Vagina (tissue), 2 donors: ENCODE measurements around the gene RNU6-1. TPM values are rescaled to one million over a fixed set of nuclear protein-coding genes. Genes with fewer than 3 reads are reported as not detected.

Experiments
- DNase-seq, 2 donors: peaks; one replicate each; pipeline ENCODE4 v3.0.0-alpha.2; 2017; ENCODE audit errors: extremely low spot score in 2 of 2
- H3K27ac ChIP-seq: fragments of 200-600 bp; sonication (generic); one replicate; pipeline ENCODE4 v1.5.1; 2019
- H3K27me3 ChIP-seq: fragments of 200-600 bp; sonication (generic); one replicate; pipeline ENCODE4 v1.5.1; 2019
- H3K36me3 ChIP-seq, 2 donors: fragments of 200-600 bp; sonication (generic); one replicate each; pipeline ENCODE4 v1.5.1; 2017 to 2019
- H3K4me1 ChIP-seq: fragments of 200-600 bp; sonication (generic); one replicate; pipeline ENCODE4 v1.5.1; 2019
- H3K4me3 ChIP-seq, 2 donors: fragments of 200-600 bp; sonication (generic); 1 replicate in 1 of 2; 2 replicates in 1 of 2; pipeline ENCODE4 v1.5.1; 2016 to 2019
- H3K9me3 ChIP-seq: fragments of 200-600 bp; sonication (generic); one replicate; pipeline ENCODE4 v1.5.1; 2019
- CTCF ChIP-seq, 3 experiments: fragments of 450-650 bp in 2 of 3; fragments of 200-600 bp in 1 of 3; sonication (generic) in 1 of 3; IDR thresholded peaks; one replicate each; pipeline ENCODE4 v1.5.1; 2017 to 2019; ENCODE audit warnings: antibody characterized with exemption in 3 of 3, mild to moderate bottlenecking in 2 of 3, moderate library complexity in 2 of 3
- POLR2A ChIP-seq, 2 donors: fragments of 450-650 bp; IDR thresholded peaks; one replicate each; pipeline ENCODE4 v1.6.1; 2017; ENCODE audit warnings: antibody characterized with exemption in 2 of 2, mild to moderate bottlenecking in 2 of 2, moderate library complexity in 2 of 2
- POLR2AphosphoS5 ChIP-seq, 2 donors: sonication (generic); formaldehyde crosslinking; IDR thresholded peaks; one replicate each; pipeline ENCODE4 v1.9.0; 2017; ENCODE audit warnings: antibody characterized with exemption in 2 of 2, mild to moderate bottlenecking in 2 of 2, low read depth in 1 of 2; ENCODE audit not compliant: insufficient read depth in 1 of 2
- intact Hi-C: fragments of 100-400 bp; cut with DNase I; formaldehyde crosslinking; loops from one replicate; pipeline ENCODE4 v1.15.1; 2023
- total RNA-seq: library from RNA; depleted of rRNA; stranded (reverse); fragments of >200 nt; gene quantifications from one replicate; pipeline ENCODE4 v1.2.3, GENCODE V29; 2016

The RNU6-1 gene
- total RNA-seq, 1 donor from 2014 or later = not detected

DNA sequence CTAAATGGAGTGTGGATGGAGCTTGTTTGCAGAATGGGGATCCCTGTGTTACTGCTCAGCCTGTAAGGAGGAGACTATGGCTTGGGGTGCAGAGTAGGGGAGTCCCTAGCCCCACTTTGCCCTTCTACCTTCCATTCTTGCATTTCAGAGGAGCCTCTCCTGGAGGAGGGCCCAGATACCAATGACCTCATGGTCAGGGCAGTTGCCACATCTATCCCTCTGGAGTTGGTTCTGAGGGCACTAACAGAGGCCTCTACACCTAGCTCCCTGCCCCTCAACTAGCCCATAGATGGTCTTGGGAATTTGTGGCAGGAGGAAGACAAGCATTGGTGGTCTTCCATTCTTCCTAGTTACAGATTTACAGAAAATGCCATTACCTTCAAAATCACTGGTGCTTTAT lies 8.5 kb downstream of the RNU6-1 start:
- H3K4me1 ChIP-seq = peaks cover 72% of the 10 kb centered on the region
- no peak overlapping the region for H3K27ac ChIP-seq
- DNase-seq = no peak
- TF ChIP-seq POLR2A (IDR thresholded peaks at IDR 0.05) (no peak), CTCF (IDR thresholded peaks at IDR 0.05) (no peak), POLR2AphosphoS5 (IDR thresholded peaks at IDR 0.05; ENCODE audit: insufficient read depth in 1 of 2, low read depth in 1 of 2) (no peak)
- H3K27me3 ChIP-seq = peaks cover 50% of the 10 kb centered on the region
- H3K36me3 ChIP-seq = no peaks in the 10 kb centered on the region
- H3K4me3 ChIP-seq = no peak overlapping the region
- H3K9me3 ChIP-seq = no peaks in the 10 kb centered on the region
- intact Hi-C loops = loop anchor here (5.0 kb wide), 1 partner anchor 374 kb away; no protein-coding TSS in a partner anchor

DNA sequence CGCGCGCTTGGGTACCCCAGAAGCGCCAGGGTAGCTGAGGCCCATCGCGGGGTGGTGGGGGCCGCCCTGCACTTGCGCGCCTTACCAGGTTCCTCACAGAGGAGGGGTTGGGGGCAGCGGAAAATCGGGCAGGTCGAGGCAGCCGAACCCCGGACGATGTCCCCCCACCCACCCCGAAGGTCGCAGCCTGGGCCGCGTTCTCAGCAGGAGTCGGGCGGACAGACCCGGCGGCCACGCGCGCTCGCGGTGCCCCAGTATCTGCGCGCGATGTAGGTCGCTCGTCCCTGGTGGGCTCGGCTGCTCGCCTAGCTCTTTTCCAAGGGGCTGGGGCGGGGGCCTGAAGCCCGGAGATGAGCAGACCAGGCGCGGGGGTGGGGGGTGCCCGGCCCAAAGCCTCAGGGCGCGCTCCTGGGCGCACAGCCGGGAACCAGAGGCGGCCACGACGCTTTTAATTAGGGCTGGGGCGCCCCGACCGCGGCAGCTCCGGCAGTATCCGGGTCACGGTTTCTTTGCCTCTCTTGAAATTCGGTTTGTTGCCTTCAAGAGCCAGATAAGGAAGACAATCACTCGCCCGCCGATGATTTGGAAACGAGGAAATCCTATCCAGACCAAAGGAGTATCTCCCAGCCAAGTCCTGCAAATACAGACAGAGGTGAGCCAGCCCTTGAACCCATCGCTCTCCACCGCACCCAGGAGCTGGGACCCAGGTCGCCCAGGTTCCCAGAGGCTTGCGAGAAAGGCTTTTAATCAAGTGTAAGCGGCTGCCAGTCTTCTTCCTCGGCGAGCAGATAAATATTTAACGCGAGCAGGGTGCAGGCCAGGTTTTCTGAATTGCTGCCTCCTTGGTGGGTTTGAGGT lies 10.0 kb downstream of the RNU6-1 start:
- H3K4me1 ChIP-seq = peaks cover 72% of the 10 kb centered on the region
- DNase-seq = no peak
- H3K4me3 ChIP-seq = no peak overlapping the region
- TF ChIP-seq POLR2AphosphoS5 (IDR thresholded peaks at IDR 0.05; ENCODE audit: insufficient read depth in 1 of 2, low read depth in 1 of 2) (no peak), CTCF (IDR thresholded peaks at IDR 0.05) (no peak), POLR2A (IDR thresholded peaks at IDR 0.05) (no peak)
- intact Hi-C loops = loop anchor here (5.0 kb wide), 1 partner anchor 373 kb away; no protein-coding TSS in a partner anchor
- H3K36me3 ChIP-seq = no peaks in the 10 kb centered on the region
- H3K9me3 ChIP-seq = no peaks in the 10 kb centered on the region
- H3K27ac ChIP-seq = no peak overlapping the region
- H3K27me3 ChIP-seq = peaks cover 53% of the 10 kb centered on the region

DNA sequence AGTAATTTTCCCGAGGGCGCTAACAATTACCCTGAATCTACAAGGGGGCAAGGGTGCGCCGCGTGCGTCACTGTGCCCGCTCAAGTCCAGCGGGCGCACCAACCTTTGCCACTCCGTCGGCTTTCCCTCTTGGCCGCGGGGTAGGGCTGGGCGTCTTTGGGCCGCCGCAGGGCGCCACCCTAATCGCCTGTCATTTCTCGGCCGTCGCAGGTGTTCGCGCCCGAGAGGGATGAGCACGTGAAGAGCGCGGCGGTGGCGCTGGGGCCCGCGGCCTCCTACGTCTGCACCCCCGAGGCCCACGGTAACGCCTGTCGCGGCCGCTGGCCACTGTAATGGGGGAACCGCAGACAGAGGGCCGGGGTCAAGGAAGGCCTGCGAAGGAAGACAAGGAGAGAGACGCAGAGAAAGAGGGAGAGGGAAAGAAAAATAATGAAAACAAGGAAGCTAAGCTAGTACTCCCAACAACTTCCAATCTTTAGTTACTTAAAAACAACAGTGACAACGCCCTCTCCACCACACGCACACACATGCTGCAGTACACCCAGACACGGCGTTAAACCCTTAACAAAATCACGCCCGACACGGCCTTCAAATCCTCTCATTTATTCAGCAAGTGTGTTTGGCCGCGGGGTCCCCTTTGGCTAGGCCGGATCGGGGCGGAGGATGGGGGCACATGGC lies 10.7 kb downstream of the RNU6-1 start:
- Histone ChIP-seq H3K9me3 (no peaks in the 10 kb centered on the region), H3K27ac (no peak overlapping the region), H3K4me3 (no peak overlapping the region), H3K4me1 (peaks cover 70% of the 10 kb centered on the region), H3K36me3 (no peaks in the 10 kb centered on the region), H3K27me3 (peaks cover 48% of the 10 kb centered on the region)
- TF ChIP-seq POLR2AphosphoS5 (IDR thresholded peaks at IDR 0.05; ENCODE audit: insufficient read depth in 1 of 2, low read depth in 1 of 2) (no peak), CTCF (IDR thresholded peaks at IDR 0.05) (no peak), POLR2A (IDR thresholded peaks at IDR 0.05) (no peak)
- no peak for DNase-seq
- intact Hi-C loops = no loop called here

- no peak for TF ChIP-seq POLR2A (IDR thresholded peaks at IDR 0.05)
- TF ChIP-seq CTCF (IDR thresholded peaks at IDR 0.05) = no peak
- TF ChIP-seq POLR2AphosphoS5 (IDR thresholded peaks at IDR 0.05; ENCODE audit: insufficient read depth in 1 of 2, low read depth in 1 of 2) = no peak
- Histone ChIP-seq H3K36me3 (no peaks in the 10 kb centered on the region), H3K4me1 (peaks cover 70% of the 10 kb centered on the region), H3K4me3 (peak overlapping the region in 1 of 2 donors; percentile 2), H3K9me3 (no peaks in the 10 kb centered on the region), H3K27me3 (peaks cover 41% of the 10 kb centered on the region), H3K27ac (no peak overlapping the region)
- no peak for DNase-seq
- intact Hi-C loops = no loop called here
Measured at GRCh38 chr15:67828278-67828968, 11.4 kb downstream of the RNU6-1 start.
